ENCODE measurements around the gene TRPV3. TPM values are rescaled to one million over a fixed set of nuclear protein-coding genes. Genes with fewer than 3 reads are reported as not detected.

The TRPV3 gene
- total and polyA plus RNA-seq, 2 donors (not counting 1 experiment from before 2014, with no cell fraction given) = 1.6 to 18.2 TPM

DNA sequence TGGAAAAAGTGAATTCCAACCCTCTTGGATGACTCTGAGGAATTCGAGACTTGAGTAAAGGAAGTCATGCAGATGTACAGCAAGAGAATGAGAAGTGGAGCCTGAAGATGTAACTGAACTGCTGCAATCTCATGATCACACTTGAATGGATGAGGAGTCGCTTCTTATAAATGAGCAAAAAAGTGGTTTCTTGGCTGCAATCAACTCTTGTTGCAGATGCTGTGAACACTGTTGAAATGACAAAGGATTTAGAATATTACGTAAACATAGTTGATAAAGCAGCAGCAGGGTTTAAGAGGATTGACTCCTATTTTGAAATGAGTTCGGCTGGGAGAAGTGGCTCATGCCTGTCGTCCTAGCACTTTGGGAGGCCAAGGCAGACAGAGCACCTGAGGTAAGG lies 56.3 kb downstream of the TRPV3 start:
- CTCF ChIA-PET = no interaction called here
- no peak for ATAC-seq (ENCODE audit: low read depth)

GRCh38 chr17:3497101-3497500 lies 60.5 kb downstream of the TRPV3 start:
- TF ChIP-seq EZH2 (IDR thresholded peaks at IDR 0.05; ENCODE audit: borderline replicate concordance, insufficient read depth, low read depth, low read length, poor library complexity, severe bottlenecking) = no peak
- no peak for TF ChIP-seq CTCF (IDR thresholded peaks at IDR 0.05)
- no peak overlapping the region for H3K9ac ChIP-seq (ENCODE audit: low read length)
- H3K9me3 ChIP-seq (ENCODE audit: control extremely low read depth in 1 of 3, control insufficient read depth in 2 of 3, insufficient read depth in 1 of 3, low read length in 2 of 3) = peaks cover 0 to 5% (median 0%) of the 10 kb centered on the region in 3 donors
- no peaks in the 10 kb centered on the region for H3K4me1 ChIP-seq (ENCODE audit: control insufficient read depth in 2 of 2, insufficient read depth in 2 of 2, low read length in 2 of 2)
- H3K4me2 ChIP-seq (replicated peaks; ENCODE audit: low read depth, low read length, poor library complexity, severe bottlenecking) = no peak overlapping the region
- no peak for ATAC-seq (ENCODE audit: low read depth)
- no peaks in the 10 kb centered on the region for H4K20me1 ChIP-seq (ENCODE audit: control insufficient read depth, insufficient read depth, low read length, poor library complexity, severe bottlenecking)
- H3K79me2 ChIP-seq (ENCODE audit: control insufficient read depth, insufficient read depth, low read length) = no peaks in the 10 kb centered on the region
- H3K4me3 ChIP-seq (ENCODE audit: control extremely low read depth in 1 of 5, extremely low read depth in 1 of 5, insufficient read depth in 1 of 5, low read depth in 2 of 5, low read length in 4 of 5) = no peak overlapping the region
- no peaks in the 10 kb centered on the region for H3K4me1 Mint-ChIP-seq
- H2AFZ ChIP-seq (ENCODE audit: insufficient read depth, low read depth, low read length, poor library complexity, severe bottlenecking) = no peak overlapping the region
- H3K9me3 Mint-ChIP-seq (ENCODE audit: insufficient read depth) = no peaks in the 10 kb centered on the region
- H3K27ac ChIP-seq (ENCODE audit: low read length in 2 of 2) = no peak overlapping the region
- peaks cover 28% of the 10 kb centered on the region for H3K27me3 Mint-ChIP-seq
- H3K27me3 ChIP-seq (replicated peaks in 1 of 4; ENCODE audit: control extremely low read depth in 1 of 4, control insufficient read depth in 3 of 4, insufficient read depth in 4 of 4, low read length in 3 of 4) = peaks cover 0 to 4% (median 0%) of the 10 kb centered on the region in 4 experiments
- DNase-seq = no peak
- WGBS (ENCODE audit: insufficient coverage) = 86% methylated on average over 4 of the region's 7 CpGs
- no peak overlapping the region for H3K4me3 Mint-ChIP-seq
- ChIA-PET POLR2A (no interaction called here), CTCF (no interaction called here)
- H3K27ac Mint-ChIP-seq = no peak overlapping the region
- H3K36me3 ChIP-seq (replicated peaks in 1 of 2; ENCODE audit: control extremely low read depth in 1 of 2, control insufficient read depth in 1 of 2, extremely low read depth in 1 of 2, insufficient read depth in 2 of 2, low read length in 1 of 2) = no peaks in the 10 kb centered on the region
- intact Hi-C loops (cut with micrococcal nuclease) = no loop called here

More for the DNA sequence above, 56.3 kb downstream of the TRPV3 start:
- Mint-ChIP-seq H3K27me3 (peaks cover 13% of the 10 kb centered on the region), H3K27ac (no peak overlapping the region), H3K9me3 (ENCODE audit: insufficient read depth) (no peaks in the 10 kb centered on the region), H3K4me1 (no peaks in the 10 kb centered on the region), H3K4me3 (no peak overlapping the region)
- TF ChIP-seq CTCF (IDR thresholded peaks at IDR 0.05) (no peak), EZH2 (IDR thresholded peaks at IDR 0.05; ENCODE audit: borderline replicate concordance, insufficient read depth, low read depth, low read length, poor library complexity, severe bottlenecking) (no peak)
- no peaks in the 10 kb centered on the region for H4K20me1 ChIP-seq (ENCODE audit: control insufficient read depth, insufficient read depth, low read length, poor library complexity, severe bottlenecking)
- H3K4me2 ChIP-seq (replicated peaks; ENCODE audit: low read depth, low read length, poor library complexity, severe bottlenecking) = no peak overlapping the region
- no peaks in the 10 kb centered on the region for H3K79me2 ChIP-seq (ENCODE audit: control insufficient read depth, insufficient read depth, low read length)
- H3K27me3 ChIP-seq (replicated peaks in 1 of 4; ENCODE audit: control extremely low read depth in 1 of 4, control insufficient read depth in 3 of 4, insufficient read depth in 4 of 4, low read length in 3 of 4) = peaks cover 0 to 2% (median 0%) of the 10 kb centered on the region in 4 experiments
- H3K4me3 ChIP-seq (ENCODE audit: control extremely low read depth in 1 of 5, extremely low read depth in 1 of 5, insufficient read depth in 1 of 5, low read depth in 2 of 5, low read length in 4 of 5) = no peak overlapping the region
- POLR2A ChIA-PET = no interaction called here
- WGBS (ENCODE audit: insufficient coverage) = 100% methylated on average over 5 of the region's 5 CpGs
- no peak overlapping the region for H3K27ac ChIP-seq (ENCODE audit: low read length in 2 of 2)
- no peak for DNase-seq
- H3K36me3 ChIP-seq (replicated peaks in 1 of 2; ENCODE audit: control extremely low read depth in 1 of 2, control insufficient read depth in 1 of 2, extremely low read depth in 1 of 2, insufficient read depth in 2 of 2, low read length in 1 of 2) = no peaks in the 10 kb centered on the region
- intact Hi-C loops (cut with micrococcal nuclease) = no loop called here
- peaks cover 0 to 5% (median 0%) of the 10 kb centered on the region in 3 donors for H3K9me3 ChIP-seq (ENCODE audit: control extremely low read depth in 1 of 3, control insufficient read depth in 2 of 3, insufficient read depth in 1 of 3, low read length in 2 of 3)
- no peaks in the 10 kb centered on the region for H3K4me1 ChIP-seq (ENCODE audit: control insufficient read depth in 2 of 2, insufficient read depth in 2 of 2, low read length in 2 of 2)
- no peak overlapping the region for H3K9ac ChIP-seq (ENCODE audit: low read length)
- no peak overlapping the region for H2AFZ ChIP-seq (ENCODE audit: insufficient read depth, low read depth, low read length, poor library complexity, severe bottlenecking)
